ENCODE results near the gene NECAP2.

- TF ChIP-seq EZH2 (IDR thresholded peaks at IDR 0.05) (no peak), POLR2AphosphoS5 (IDR thresholded peaks at IDR 0.05; ENCODE audit: borderline replicate concordance, low read depth, low read length) (no peak)
Observed at GRCh38 chr1:16440131-16440469, 424 bp upstream of the NECAP2 start.

Measured in SK-N-MC (cell line).